K562 (cell line): ENCODE results near the gene MS4A18. TPM values are rescaled to one million over a fixed set of nuclear protein-coding genes. Genes with fewer than 3 reads are reported as not detected.

ENCODE experiments used
- CC2D1A ChIP-seq: fragments of 450-650 bp; IDR thresholded peaks from 2 replicates; pipeline ENCODE4 v1.6.1; 2017; ENCODE audit warnings: mild to moderate bottlenecking
- DMBX1 ChIP-seq: fragments of 250-450 bp; sonication (Bioruptor Pico); IDR thresholded peaks from 2 replicates; pipeline ENCODE4 v1.8.0; 2022; ENCODE audit warnings: inconsistent platforms, mild to moderate bottlenecking, moderate library complexity, borderline replicate concordance
- JUND ChIP-seq, 2 experiments: IDR thresholded peaks; 2 replicates in 1 of 2; 3 replicates in 1 of 2; pipeline ENCODE4 v1.6.1; 2011; ENCODE audit warnings: borderline replicate concordance in 2 of 2, low read depth in 2 of 2, low read length in 2 of 2, improper control_type of control experiment in 1 of 2, missing biosample characterization in 1 of 2, missing genetic modification characterization in 1 of 2, missing genetic modification reagents in 1 of 2
- MCM3 ChIP-seq: fragments of 450-650 bp; IDR thresholded peaks from 2 replicates; pipeline ENCODE4 v1.6.1; 2016
- NFE2L1 ChIP-seq: fragments of 450-650 bp; IDR thresholded peaks from 2 replicates; pipeline ENCODE4 v1.6.1; 2016; ENCODE audit warnings: missing genetic modification characterization, low read depth, mild to moderate bottlenecking, missing compliant biosample characterization, moderate library complexity, borderline replicate concordance
- RAD21 ChIP-seq, 2 experiments: fragments of 250-450 bp in 1 of 2; fragments of 450-650 bp in 1 of 2; sonication (Bioruptor Pico) in 1 of 2; formaldehyde crosslinking in 1 of 2; IDR thresholded peaks in 1 of 2; conservative IDR thresholded peaks in 1 of 2; 2 replicates each; pipeline versions ENCODE4 v1.4.0 to v1.8.0; 2020 to 2022; ENCODE audit warnings: mild to moderate bottlenecking in 2 of 2, moderate library complexity in 1 of 2
- RB1 ChIP-seq: fragments of 450-650 bp; IDR thresholded peaks from 2 replicates; pipeline ENCODE4 v1.6.1; 2017; ENCODE audit warnings: low read depth, mild to moderate bottlenecking
- STAG1 ChIP-seq: sonication (generic); formaldehyde crosslinking; IDR thresholded peaks from 2 replicates; pipeline ENCODE4 v1.5.0; 2020; ENCODE audit warnings: missing genetic modification reagents, borderline replicate concordance
- TBL1XR1 ChIP-seq, 2 experiments: IDR thresholded peaks; 2 replicates each; pipeline ENCODE4 v1.6.1; 2012; ENCODE audit warnings: improper control_type of control experiment in 2 of 2, low read length in 2 of 2, mild to moderate bottlenecking in 1 of 2
- ZBTB49 ChIP-seq: sonication (generic); formaldehyde crosslinking; IDR thresholded peaks from 2 replicates; pipeline ENCODE4 v1.8.0; 2022; ENCODE audit warnings: missing genetic modification reagents, mild to moderate bottlenecking, borderline replicate concordance
- ZNF354B ChIP-seq: fragments of 250-450 bp; sonication (Bioruptor Pico); IDR thresholded peaks from 2 replicates; pipeline ENCODE4 v1.4.0; 2020
- ZNF445 ChIP-seq: fragments of 250-450 bp; sonication (Bioruptor Pico); IDR thresholded peaks from 2 replicates; pipeline ENCODE4 v1.4.0; 2020; ENCODE audit warnings: low read depth, mild to moderate bottlenecking, moderate library complexity
- polyA plus RNA-seq, 8 experiments: library from polyadenylated mRNA; depleted of rRNA in 4 of 8; stranded (reverse) in 5 of 8; unstranded in 3 of 8; fragments of >200 nt; fragmentation: Nextera tagmentation in 2 of 8; fragmentation: Illumina TruSeq in 1 of 8; extraction: Ambion mirVana in 2 of 8; extraction: Trizol in 1 of 8; gene quantifications; 2 replicates each; pipeline versions ENCODE4 v1.2.1 to v1.2.3, GENCODE V29; 2011 to 2014; ENCODE audit warnings: inconsistent platforms in 1 of 8, missing spikeins in 1 of 8
- total RNA-seq, 7 experiments: library from RNA; depleted of rRNA in 6 of 7; stranded (reverse); fragments of >200 nt in 6 of 7; fragmentation: Illumina TruSeq in 2 of 7; extraction: Trizol in 2 of 7; gene quantifications; 2 replicates each; pipeline versions ENCODE4 v1.2.1 to v1.2.3, GENCODE V29; 2011 to 2021; ENCODE audit warnings: low replicate concordance in 1 of 7
- TF ChIP-seq, protein P1 (sequence below): fragments of 450-650 bp; formaldehyde crosslinking; IDR thresholded peaks from 2 replicates; pipeline ENCODE4 v1.4.0; 2020; ENCODE audit warnings: mild to moderate bottlenecking, moderate library complexity
- TF ChIP-seq, protein P2 (sequence below), 2 experiments: fragments of 450-650 bp; formaldehyde crosslinking in 1 of 2; IDR thresholded peaks; 2 replicates each; pipeline versions ENCODE4 v1.4.0 to v1.6.1; 2014 to 2020; ENCODE audit warnings: mild to moderate bottlenecking in 2 of 2, borderline replicate concordance in 1 of 2, low read depth in 1 of 2

The MS4A18 gene
- total and polyA plus RNA-seq, 9 of the 15 experiments (the other 6 are each of a cell fraction or from before 2014, with no cell fraction given) = not detected

GRCh38 chr11:60775420-60775961 lies 51.0 kb downstream of the MS4A18 start (continued):
- TF ChIP-seq ZBTB49 (CRISPR knock-in tag) = no peak
- TF ChIP-seq RAD21 (CRISPR knock-in tag; conservative IDR thresholded peaks at IDR 0.05 in 1 of 2, IDR thresholded peaks at IDR 0.05 in 1 of 2) = peak; percentile 83 to 86
- peak; percentile 47; the same call in 1 of the 2 replicates for TF ChIP-seq JUND (IDR thresholded peaks at IDR 0.05; ENCODE audit: borderline replicate concordance, low read depth, low read length)
- TF ChIP-seq JUND (tag; IDR thresholded peaks at IDR 0.05; ENCODE audit: borderline replicate concordance, low read depth, low read length) = no peak
- no peak for TF ChIP-seq NFE2L1 (tag)
- TF ChIP-seq, protein P1, sequence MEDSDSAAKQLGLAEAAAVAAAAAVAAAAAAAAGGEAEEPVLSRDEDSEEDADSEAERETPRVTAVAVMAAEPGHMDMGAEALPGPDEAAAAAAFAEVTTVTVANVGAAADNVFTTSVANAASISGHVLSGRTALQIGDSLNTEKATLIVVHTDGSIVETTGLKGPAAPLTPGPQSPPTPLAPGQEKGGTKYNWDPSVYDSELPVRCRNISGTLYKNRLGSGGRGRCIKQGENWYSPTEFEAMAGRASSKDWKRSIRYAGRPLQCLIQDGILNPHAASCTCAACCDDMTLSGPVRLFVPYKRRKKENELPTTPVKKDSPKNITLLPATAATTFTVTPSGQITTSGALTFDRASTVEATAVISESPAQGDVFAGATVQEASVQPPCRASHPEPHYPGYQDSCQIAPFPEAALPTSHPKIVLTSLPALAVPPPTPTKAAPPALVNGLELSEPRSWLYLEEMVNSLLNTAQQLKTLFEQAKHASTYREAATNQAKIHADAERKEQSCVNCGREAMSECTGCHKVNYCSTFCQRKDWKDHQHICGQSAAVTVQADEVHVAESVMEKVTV = peak; percentile 66
- TF ChIP-seq TBL1XR1 (IDR thresholded peaks at IDR 0.05; ENCODE audit: low read length in 2 of 2) = peak in 1 of 2 experiments; percentile 23; a peak in 1 of 4 replicates
- 0 out of 2 replicates have a peak, but pooled peaks have one; percentile 29 for TF ChIP-seq RB1
- TF ChIP-seq DMBX1 = no peak
- peak; percentile 68; the same call in 1 of the 2 replicates for TF ChIP-seq STAG1
- TF ChIP-seq CC2D1A = 0 out of 2 replicates have a peak, but pooled peaks have one; percentile 45
- no peak for TF ChIP-seq MCM3
- TF ChIP-seq ZNF354B (CRISPR knock-in tag) = no peak
- no peak for TF ChIP-seq ZNF445
- TF ChIP-seq, protein P2, sequence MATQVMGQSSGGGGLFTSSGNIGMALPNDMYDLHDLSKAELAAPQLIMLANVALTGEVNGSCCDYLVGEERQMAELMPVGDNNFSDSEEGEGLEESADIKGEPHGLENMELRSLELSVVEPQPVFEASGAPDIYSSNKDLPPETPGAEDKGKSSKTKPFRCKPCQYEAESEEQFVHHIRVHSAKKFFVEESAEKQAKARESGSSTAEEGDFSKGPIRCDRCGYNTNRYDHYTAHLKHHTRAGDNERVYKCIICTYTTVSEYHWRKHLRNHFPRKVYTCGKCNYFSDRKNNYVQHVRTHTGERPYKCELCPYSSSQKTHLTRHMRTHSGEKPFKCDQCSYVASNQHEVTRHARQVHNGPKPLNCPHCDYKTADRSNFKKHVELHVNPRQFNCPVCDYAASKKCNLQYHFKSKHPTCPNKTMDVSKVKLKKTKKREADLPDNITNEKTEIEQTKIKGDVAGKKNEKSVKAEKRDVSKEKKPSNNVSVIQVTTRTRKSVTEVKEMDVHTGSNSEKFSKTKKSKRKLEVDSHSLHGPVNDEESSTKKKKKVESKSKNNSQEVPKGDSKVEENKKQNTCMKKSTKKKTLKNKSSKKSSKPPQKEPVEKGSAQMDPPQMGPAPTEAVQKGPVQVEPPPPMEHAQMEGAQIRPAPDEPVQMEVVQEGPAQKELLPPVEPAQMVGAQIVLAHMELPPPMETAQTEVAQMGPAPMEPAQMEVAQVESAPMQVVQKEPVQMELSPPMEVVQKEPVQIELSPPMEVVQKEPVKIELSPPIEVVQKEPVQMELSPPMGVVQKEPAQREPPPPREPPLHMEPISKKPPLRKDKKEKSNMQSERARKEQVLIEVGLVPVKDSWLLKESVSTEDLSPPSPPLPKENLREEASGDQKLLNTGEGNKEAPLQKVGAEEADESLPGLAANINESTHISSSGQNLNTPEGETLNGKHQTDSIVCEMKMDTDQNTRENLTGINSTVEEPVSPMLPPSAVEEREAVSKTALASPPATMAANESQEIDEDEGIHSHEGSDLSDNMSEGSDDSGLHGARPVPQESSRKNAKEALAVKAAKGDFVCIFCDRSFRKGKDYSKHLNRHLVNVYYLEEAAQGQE (IDR thresholded peaks at IDR 0.05; ENCODE audit: borderline replicate concordance) = peak; percentile 68; the same call in 1 of the 2 replicates
- TF ChIP-seq, protein P2 (CRISPR knock-in tag; IDR thresholded peaks at IDR 0.05; ENCODE audit: low read depth) = no peak
